Epithelial cell of esophagus (primary cell): ENCODE data around the gene KRT20.

Experiments
- DNase-seq: peaks from one replicate; pipeline ENCODE4 v3.0.0; 2010; ENCODE audit warnings: low read depth
- H3K4me3 ChIP-seq: 2 replicates; pipeline ENCODE4 v1.5.1; 2011; ENCODE audit warnings: mild to moderate bottlenecking, low read length, control low read depth
- TF ChIP-seq, protein P1 (sequence below): IDR thresholded peaks from 2 replicates; pipeline ENCODE4 v1.5.1; 2011; ENCODE audit warnings: low read depth, mild to moderate bottlenecking, low read length, control low read depth, inconsistent platforms; ENCODE audit not compliant: insufficient read depth; ENCODE audit errors: missing control alignments

Gene KRT20

DNA sequence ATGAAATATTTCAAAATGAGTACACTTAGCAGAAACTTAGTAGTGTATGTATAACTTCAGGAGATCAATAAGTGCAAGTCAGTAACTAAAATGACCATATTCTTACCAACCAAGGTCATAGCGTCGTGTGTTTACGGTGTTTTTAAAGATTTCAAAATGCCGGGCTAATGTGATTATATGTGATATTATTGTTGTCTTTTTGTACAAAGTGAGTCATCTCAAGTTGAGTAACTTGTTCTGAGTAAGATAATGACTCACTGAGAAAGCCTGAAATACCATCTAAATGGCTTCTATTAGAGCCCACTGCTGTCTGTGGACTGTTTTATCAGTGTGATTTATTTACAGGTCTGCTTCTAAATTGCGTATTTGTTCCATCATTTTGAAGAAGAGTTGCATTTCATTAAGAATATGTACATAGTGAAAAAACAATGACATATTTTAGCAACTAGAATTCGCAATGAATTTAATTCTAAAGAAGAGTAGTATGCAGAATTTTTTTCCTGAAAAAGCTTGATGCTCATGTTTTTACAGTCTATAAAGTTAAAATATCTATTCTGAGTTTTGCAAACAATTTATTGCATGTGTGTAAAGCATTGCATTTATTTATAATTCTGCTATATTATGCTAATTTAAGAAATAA, 30.7 kb downstream of the KRT20 start:
- peak; percentile 88 for DNase-seq
- no peak overlapping the region for H3K4me3 ChIP-seq
- TF ChIP-seq, protein P1, sequence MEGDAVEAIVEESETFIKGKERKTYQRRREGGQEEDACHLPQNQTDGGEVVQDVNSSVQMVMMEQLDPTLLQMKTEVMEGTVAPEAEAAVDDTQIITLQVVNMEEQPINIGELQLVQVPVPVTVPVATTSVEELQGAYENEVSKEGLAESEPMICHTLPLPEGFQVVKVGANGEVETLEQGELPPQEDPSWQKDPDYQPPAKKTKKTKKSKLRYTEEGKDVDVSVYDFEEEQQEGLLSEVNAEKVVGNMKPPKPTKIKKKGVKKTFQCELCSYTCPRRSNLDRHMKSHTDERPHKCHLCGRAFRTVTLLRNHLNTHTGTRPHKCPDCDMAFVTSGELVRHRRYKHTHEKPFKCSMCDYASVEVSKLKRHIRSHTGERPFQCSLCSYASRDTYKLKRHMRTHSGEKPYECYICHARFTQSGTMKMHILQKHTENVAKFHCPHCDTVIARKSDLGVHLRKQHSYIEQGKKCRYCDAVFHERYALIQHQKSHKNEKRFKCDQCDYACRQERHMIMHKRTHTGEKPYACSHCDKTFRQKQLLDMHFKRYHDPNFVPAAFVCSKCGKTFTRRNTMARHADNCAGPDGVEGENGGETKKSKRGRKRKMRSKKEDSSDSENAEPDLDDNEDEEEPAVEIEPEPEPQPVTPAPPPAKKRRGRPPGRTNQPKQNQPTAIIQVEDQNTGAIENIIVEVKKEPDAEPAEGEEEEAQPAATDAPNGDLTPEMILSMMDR, result no peak

- no peak overlapping the region for H3K4me3 ChIP-seq
- peak; percentile 20 for DNase-seq
- TF ChIP-seq, protein P1, result no peak
Observed at GRCh38 chr17:40852364-40852763, 32.7 kb downstream of the KRT20 start.

DNA sequence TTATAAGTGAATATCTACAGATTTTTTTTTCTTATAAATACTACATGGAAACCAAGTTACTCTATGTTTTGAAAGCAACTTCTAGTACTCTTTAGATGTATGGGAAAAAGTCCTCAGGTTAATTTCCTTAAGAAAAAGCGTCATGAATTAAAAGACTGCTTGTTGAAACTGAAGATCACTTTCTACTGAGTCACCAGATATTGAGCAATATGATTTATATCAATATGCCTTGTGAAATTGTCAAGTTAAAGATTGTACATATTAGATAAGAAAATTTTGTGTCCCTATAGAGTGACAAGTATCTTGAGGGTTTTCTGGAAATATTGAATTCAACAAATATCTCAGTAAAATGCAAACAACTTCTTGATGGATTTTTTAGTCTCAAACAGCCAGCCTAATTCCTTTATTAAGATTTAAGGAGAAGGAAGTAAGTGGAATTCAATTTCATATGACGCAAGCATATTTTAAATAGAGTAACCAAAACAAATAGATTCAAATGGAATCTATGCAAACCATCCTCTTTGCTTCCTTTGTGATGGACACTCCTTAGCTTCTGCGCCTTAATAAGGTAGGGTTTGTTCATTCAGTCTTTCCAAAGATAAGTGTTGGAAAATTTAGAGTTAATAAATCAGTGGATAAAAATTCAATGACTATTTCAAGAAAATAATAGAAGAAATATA, 34.6 kb downstream of the KRT20 start:
- H3K4me3 ChIP-seq, result no peak overlapping the region
- DNase-seq, result peak; percentile 78
- TF ChIP-seq, protein P1, result no peak

GRCh38 chr17:40849723-40850122, 35.3 kb downstream of the KRT20 start:
- TF ChIP-seq, protein P1, result no peak
- no peak for DNase-seq
- H3K4me3 ChIP-seq, result no peak overlapping the region

DNA sequence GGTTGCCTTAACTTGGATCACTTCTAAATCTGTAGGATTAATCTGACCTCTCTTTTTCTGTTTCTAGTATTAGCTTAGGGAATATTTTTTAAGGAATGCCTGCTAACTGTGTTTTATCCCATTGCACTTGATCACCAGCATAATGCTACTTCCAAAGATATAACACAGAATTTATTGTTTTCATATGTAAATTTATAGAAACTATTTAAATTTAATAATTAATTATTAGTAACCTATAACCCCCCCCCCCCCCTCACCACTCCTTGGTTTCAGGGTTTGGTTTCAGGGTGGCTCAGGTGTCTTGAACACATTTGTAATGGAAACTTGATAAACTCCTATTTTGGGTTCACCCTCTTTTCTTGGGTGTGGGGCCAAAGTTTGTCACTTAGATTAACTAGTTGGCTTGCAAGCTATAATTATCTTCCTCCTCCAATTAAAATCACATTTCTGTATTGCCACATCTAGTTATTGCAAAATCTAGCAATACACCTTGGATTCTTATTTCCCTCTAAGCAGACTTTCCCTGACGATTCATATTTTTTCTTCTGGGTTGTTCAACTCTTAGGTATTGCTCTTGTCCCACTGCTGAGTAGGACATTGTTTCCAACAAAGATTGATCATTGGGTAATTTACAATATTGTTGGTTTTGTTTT, 36.3 kb downstream of the KRT20 start:
- H3K4me3 ChIP-seq, result no peak overlapping the region
- TF ChIP-seq, protein P1, result no peak
- peak; percentile 67 for DNase-seq

- H3K4me3 ChIP-seq, result no peak overlapping the region
- peak; percentile 35 for DNase-seq
- TF ChIP-seq, protein P1, result no peak
Observed at GRCh38 chr17:40846515-40847144, 38.4 kb downstream of the KRT20 start.
